ENCODE results near the gene IMMP2L. TPM values are rescaled to one million over a fixed set of nuclear protein-coding genes. Genes with fewer than 3 reads are reported as not detected.
"Not testable (repeated sequence)": the region's sequence is repeated elsewhere in the genome, so short reads cannot be mapped to it uniquely, and the experiment has no call there.

Gene IMMP2L
- total RNA-seq, 4 donors from 2014 or later: 8.3 to 19.2 (median 17.8) TPM

DNA sequence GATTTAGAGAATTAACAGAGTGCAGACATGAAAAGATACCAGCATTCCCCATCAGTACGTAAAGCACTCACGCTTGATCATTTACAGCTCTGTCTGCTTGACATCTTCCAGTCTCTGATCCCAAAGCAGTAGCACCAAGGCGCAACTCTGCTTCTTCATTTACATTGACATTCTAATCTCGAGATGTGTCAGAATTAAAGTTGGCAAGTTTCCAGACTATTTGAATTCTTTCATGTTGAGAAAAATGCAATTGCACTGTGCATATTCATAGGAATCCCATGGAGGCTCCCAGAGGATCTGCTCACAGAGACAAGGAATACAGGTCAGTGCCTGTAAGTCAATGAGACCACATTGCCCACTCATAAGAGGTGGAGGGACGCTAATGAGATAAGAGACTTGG, 287.4 kb downstream of the IMMP2L start:
- no peaks in the 10 kb centered on the region for H3K9me3 ChIP-seq
- H3K4me1 ChIP-seq: peaks cover 0 to 8% of the 10 kb centered on the region in 2 donors
- in situ Hi-C loops (cut with MboI; ENCODE audit: low sequenced_read_pairs in 4 of 4) (no loop called here), intact Hi-C loops (cut with DNase I; ENCODE audit: low total_unique reads) (no loop called here)
- no peak overlapping the region for H3K4me3 ChIP-seq
- TF ChIP-seq, protein P1, sequence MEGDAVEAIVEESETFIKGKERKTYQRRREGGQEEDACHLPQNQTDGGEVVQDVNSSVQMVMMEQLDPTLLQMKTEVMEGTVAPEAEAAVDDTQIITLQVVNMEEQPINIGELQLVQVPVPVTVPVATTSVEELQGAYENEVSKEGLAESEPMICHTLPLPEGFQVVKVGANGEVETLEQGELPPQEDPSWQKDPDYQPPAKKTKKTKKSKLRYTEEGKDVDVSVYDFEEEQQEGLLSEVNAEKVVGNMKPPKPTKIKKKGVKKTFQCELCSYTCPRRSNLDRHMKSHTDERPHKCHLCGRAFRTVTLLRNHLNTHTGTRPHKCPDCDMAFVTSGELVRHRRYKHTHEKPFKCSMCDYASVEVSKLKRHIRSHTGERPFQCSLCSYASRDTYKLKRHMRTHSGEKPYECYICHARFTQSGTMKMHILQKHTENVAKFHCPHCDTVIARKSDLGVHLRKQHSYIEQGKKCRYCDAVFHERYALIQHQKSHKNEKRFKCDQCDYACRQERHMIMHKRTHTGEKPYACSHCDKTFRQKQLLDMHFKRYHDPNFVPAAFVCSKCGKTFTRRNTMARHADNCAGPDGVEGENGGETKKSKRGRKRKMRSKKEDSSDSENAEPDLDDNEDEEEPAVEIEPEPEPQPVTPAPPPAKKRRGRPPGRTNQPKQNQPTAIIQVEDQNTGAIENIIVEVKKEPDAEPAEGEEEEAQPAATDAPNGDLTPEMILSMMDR (IDR thresholded peaks at IDR 0.05 in 4 of 5, conservative IDR thresholded peaks at IDR 0.05 in 1 of 5): no peak
- no peak for TF ChIP-seq POLR2A (IDR thresholded peaks at IDR 0.05)
- DNase-seq: no peak
- no peaks in the 10 kb centered on the region for H3K36me3 ChIP-seq
- ATAC-seq: no peak
- no peak overlapping the region for H3K27ac ChIP-seq
- H3K27me3 ChIP-seq: no peaks in the 10 kb centered on the region

DNA sequence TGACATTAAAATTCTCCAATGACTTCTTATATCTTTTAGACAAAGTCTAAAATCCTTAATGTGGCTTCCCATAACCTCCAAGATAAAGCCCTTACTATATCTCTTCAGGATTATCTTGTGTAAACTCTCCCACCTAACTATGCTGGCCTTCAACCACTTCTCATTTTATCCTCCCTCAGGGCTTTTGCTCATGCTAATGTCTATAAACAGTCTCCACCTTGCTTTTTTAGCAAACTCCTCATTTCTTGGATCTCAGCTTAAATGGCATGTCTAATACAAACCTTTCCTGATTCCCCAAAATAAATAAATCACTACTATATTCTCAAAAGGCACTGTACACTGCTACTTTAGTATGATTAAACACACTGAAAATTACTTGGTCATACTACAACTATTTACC, 290.2 kb downstream of the IMMP2L start:
- Histone ChIP-seq H3K4me3 (no peak overlapping the region), H3K36me3 (no peaks in the 10 kb centered on the region), H3K9me3 (no peaks in the 10 kb centered on the region), H3K4me1 (peaks cover 4 to 15% of the 10 kb centered on the region in 2 donors), H3K27ac (no peak overlapping the region), H3K27me3 (no peaks in the 10 kb centered on the region)
- no peak for ATAC-seq
- in situ Hi-C loops (cut with MboI; ENCODE audit: low sequenced_read_pairs in 4 of 4): no loop called here
- DNase-seq: no peak
- intact Hi-C loops (cut with DNase I; ENCODE audit: low total_unique reads): no loop called here
- TF ChIP-seq, protein P1 (IDR thresholded peaks at IDR 0.05 in 4 of 5, conservative IDR thresholded peaks at IDR 0.05 in 1 of 5): no peak
- TF ChIP-seq POLR2A (IDR thresholded peaks at IDR 0.05): no peak

DNA sequence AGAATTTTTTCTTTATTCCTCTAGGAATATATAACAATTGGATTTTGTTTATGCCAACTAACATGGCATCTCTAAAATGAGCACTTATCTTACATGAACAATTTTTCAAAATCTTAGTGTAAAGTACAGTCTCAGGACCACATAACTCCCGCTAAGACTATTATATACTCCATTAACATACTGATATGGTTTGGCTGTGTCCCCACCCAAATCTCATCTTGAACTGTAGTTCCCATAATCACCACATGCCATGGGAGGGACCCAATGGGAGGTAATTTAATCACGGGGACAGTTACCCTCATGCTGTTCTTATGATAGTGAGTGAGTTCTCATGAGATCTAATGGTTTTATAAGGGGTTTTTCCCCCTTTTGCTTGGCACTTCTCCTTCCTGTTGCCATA, 291.5 kb downstream of the IMMP2L start:
- intact Hi-C loops (cut with DNase I; ENCODE audit: low total_unique reads); H3K36me3 ChIP-seq; ATAC-seq; H3K27me3 ChIP-seq; H3K9me3 ChIP-seq; DNase-seq; H3K27ac ChIP-seq; in situ Hi-C loops (cut with MboI; ENCODE audit: low sequenced_read_pairs in 4 of 4); H3K4me3 ChIP-seq: not testable (repeated sequence)
- peaks cover 17 to 22% of the 10 kb centered on the region in 2 donors for H3K4me1 ChIP-seq

DNA sequence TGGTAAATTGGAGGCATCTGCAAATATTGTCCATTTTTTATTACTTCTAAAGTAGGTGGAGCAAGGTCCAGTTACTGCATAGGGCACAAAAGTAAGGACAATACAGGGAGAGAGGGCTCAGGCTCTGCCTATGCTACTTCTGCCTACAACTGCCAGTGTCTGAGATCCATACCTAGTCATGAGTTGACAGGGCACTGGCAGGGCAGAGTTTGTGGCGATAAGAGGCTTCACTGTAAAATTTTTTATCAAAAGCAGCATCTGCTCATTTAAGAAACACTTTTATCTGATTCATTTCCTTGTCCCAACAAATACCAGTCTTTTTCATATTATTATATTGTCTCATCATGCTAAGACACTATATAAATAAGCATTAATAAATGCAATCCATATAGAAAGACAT, 293.4 kb downstream of the IMMP2L start:
- intact Hi-C loops (cut with DNase I; ENCODE audit: low total_unique reads) (no loop called here), in situ Hi-C loops (cut with MboI; ENCODE audit: low sequenced_read_pairs in 4 of 4) (no loop called here)
- no peak overlapping the region for H3K27ac ChIP-seq
- no peaks in the 10 kb centered on the region for H3K36me3 ChIP-seq
- ATAC-seq: no peak
- no peak overlapping the region for H3K4me3 ChIP-seq
- no peak for DNase-seq
- H3K27me3 ChIP-seq: no peaks in the 10 kb centered on the region
- no peak for TF ChIP-seq POLR2A (IDR thresholded peaks at IDR 0.05)
- TF ChIP-seq, protein P1 (IDR thresholded peaks at IDR 0.05 in 4 of 5, conservative IDR thresholded peaks at IDR 0.05 in 1 of 5): no peak
- H3K9me3 ChIP-seq: no peaks in the 10 kb centered on the region
- H3K4me1 ChIP-seq: peaks cover 35 to 41% of the 10 kb centered on the region in 2 donors

DNA sequence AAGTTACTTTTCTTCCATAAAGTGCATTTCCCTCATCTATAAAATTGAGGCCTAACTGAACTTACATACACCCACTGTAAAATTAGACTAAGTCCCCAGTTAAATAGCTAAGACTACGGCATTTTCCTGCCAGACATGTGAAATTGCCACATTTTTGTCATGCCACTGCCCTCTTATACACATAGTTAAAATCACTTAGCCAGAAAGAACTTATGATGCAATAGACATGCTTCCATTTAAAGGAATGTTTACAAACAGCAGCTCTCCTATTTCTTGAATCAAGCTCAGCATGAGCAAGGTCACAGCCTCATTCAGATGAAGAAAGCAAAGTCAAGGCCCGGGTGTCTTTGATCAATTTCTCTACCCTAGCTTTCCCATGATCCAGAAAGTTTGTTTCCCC, 295.7 kb downstream of the IMMP2L start:
- in situ Hi-C loops (cut with MboI; ENCODE audit: low sequenced_read_pairs in 4 of 4) (no loop called here), intact Hi-C loops (cut with DNase I; ENCODE audit: low total_unique reads) (no loop called here)
- DNase-seq (no peak), ATAC-seq (no peak)
- TF ChIP-seq, protein P1 (IDR thresholded peaks at IDR 0.05 in 4 of 5, conservative IDR thresholded peaks at IDR 0.05 in 1 of 5): no peak
- TF ChIP-seq POLR2A (IDR thresholded peaks at IDR 0.05): no peak
- H3K9me3 ChIP-seq: no peaks in the 10 kb centered on the region
- H3K27ac ChIP-seq: peak overlapping the region in 1 of 4 donors; percentile 2
- H3K4me1 ChIP-seq: peaks cover 49% of the 10 kb centered on the region in 2 donors
- no peak overlapping the region for H3K4me3 ChIP-seq
- H3K36me3 ChIP-seq: no peaks in the 10 kb centered on the region
- H3K27me3 ChIP-seq: no peaks in the 10 kb centered on the region

Data from gastrocnemius medialis (tissue), 4 donors.